ENCODE measurements around the gene DENND1A.

Gene DENND1A

DNA sequence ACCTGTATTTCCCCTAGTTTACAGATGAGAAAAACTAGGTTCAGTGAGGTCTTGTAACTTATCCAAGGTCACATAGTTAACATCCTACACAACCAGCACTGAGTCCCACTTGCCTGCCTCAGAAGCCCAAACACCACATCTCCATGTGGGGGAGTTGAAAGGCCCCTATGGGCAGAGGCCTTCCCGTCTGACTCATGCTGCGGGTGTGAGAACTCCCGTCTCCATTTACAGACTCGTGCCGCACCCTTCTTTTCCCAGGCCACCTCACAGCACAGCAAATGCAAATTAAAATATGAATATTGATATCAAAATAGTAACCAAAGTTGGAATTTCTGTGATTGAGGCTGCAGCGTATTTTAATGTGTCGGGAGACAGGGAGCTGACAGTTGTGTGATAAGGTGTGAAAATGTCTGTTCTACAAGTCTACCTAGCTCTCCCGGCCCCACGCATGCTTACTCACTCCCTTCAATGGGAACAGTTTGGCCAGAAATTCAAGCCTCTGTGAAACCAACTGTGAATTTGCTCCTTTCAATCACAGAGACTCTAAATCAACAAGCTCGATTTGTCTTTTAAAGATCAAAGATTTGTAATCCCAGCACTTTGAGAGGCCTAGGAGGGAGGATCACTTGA lies 483.8 kb downstream of the DENND1A start:
- TF ChIP-seq, protein P1, sequence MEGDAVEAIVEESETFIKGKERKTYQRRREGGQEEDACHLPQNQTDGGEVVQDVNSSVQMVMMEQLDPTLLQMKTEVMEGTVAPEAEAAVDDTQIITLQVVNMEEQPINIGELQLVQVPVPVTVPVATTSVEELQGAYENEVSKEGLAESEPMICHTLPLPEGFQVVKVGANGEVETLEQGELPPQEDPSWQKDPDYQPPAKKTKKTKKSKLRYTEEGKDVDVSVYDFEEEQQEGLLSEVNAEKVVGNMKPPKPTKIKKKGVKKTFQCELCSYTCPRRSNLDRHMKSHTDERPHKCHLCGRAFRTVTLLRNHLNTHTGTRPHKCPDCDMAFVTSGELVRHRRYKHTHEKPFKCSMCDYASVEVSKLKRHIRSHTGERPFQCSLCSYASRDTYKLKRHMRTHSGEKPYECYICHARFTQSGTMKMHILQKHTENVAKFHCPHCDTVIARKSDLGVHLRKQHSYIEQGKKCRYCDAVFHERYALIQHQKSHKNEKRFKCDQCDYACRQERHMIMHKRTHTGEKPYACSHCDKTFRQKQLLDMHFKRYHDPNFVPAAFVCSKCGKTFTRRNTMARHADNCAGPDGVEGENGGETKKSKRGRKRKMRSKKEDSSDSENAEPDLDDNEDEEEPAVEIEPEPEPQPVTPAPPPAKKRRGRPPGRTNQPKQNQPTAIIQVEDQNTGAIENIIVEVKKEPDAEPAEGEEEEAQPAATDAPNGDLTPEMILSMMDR (IDR thresholded peaks at IDR 0.05; ENCODE audit: control insufficient read depth, extremely low read depth, insufficient read depth): no peak
- no peak for DNase-seq (ENCODE audit: low read depth)
- no peak overlapping the region for H3K4me3 ChIP-seq (ENCODE audit: low read depth, low read length)

DNA sequence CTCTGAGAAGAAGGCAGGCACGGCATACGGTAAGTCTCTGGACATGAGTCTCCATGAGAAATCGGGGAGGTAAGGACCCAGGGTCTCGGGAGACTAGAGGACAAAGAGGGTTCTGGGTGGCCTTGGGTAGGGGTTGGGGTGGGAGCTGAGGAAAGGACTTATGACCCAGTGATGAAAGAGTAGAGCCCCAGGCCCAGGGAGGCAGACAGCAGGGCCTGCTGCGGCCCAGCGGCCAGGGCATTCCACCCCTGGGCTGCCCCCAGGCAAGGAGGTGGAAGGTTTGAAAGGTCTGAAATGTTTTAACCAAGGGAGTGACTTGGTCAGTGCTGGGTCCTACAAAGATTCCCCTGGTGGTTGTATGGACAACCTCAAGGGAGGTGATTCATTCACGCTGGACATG lies 484.8 kb downstream of the DENND1A start:
- H3K4me3 ChIP-seq (ENCODE audit: low read depth, low read length): no peak overlapping the region
- TF ChIP-seq, protein P1 (IDR thresholded peaks at IDR 0.05; ENCODE audit: control insufficient read depth, extremely low read depth, insufficient read depth): no peak
- DNase-seq (ENCODE audit: low read depth): no peak

DNA sequence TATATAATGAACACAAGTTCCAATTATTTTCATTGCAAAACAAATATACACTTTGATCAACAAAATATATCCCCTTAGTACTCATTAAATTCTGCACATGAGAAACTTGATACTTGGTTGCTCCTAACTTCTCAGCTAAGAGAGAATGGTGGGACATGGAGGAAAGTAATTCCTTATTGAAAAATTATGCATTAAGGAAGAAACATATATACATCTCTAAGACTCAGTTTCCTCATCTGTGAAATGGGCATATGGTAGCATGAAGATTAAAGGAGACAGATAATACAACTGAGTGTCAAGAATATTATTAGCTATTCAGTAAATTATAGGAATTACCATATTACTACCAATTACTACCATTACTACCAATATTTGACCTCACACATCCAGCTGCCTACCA lies 488.2 kb downstream of the DENND1A start:
- no peak overlapping the region for H3K4me3 ChIP-seq (ENCODE audit: low read depth, low read length)
- TF ChIP-seq, protein P1 (IDR thresholded peaks at IDR 0.05; ENCODE audit: control insufficient read depth, extremely low read depth, insufficient read depth): no peak
- no peak for DNase-seq (ENCODE audit: low read depth)

DNA sequence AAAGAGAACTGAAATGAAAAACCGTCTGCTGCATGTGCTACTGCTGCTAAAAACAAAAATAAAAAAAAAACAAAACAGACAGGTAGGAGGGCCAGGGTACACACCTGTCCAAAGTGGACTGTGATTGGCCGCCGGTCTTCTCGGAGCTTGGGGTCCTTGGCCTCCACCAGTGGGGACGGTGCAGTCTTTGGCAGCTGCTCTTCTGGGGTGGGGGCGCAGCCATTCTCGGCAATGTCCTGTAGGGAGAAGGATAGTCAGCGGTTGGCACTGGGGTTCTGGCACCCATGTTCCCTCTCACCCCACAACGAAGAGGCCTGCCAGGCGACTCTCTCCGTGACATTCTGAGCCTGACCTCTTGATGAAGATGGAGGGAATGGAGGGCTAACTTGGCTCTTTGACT lies 489.7 kb downstream of the DENND1A start:
- DNase-seq (ENCODE audit: low read depth): no peak
- no peak overlapping the region for H3K4me3 ChIP-seq (ENCODE audit: low read depth, low read length)
- TF ChIP-seq, protein P1 (IDR thresholded peaks at IDR 0.05; ENCODE audit: control insufficient read depth, extremely low read depth, insufficient read depth): no peak

DNA sequence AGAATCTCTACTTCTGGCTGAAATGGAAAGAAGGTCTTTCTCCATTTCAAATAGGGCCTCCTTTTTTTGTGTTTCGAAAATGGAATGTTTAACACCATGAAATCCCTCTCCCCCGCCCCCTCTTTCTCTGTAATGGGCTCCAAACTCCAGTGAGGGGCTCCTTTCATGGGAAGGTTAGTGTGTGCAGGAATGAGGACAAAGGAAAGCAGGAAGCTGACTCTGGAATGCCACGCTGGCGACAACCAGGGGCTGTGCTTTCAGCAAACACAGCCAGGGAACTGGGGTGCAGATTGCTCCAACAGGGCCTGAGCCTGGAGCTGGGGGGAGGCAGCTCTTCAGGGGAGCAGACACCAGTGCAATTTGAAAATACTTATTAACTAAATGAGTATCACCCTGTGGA lies 491.1 kb downstream of the DENND1A start:
- no peak for DNase-seq (ENCODE audit: low read depth)
- TF ChIP-seq, protein P1 (IDR thresholded peaks at IDR 0.05; ENCODE audit: control insufficient read depth, extremely low read depth, insufficient read depth): no peak
- H3K4me3 ChIP-seq (ENCODE audit: low read depth, low read length): no peak overlapping the region

DNA sequence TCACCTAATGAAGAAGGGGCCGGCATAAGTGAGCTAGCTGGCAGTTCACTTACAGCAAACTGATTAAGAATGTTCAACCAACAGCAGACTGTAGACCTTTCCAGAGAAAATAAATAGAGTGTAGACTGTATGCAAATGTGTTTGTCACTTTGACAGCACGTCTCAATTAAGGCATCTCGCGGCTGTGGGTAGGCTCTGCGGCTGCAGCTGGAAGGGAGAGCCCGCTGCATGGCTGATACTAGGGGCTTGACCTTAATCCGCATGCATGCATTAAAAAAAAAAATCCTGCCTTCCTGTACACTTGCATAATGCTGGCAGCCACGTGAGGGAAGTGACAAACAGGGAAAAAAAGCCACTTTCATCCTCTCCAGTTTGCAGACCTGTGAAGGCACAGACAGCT lies 491.6 kb downstream of the DENND1A start:
- TF ChIP-seq, protein P1 (IDR thresholded peaks at IDR 0.05; ENCODE audit: control insufficient read depth, extremely low read depth, insufficient read depth): no peak
- DNase-seq (ENCODE audit: low read depth): no peak
- H3K4me3 ChIP-seq (ENCODE audit: low read depth, low read length): no peak overlapping the region

DNA sequence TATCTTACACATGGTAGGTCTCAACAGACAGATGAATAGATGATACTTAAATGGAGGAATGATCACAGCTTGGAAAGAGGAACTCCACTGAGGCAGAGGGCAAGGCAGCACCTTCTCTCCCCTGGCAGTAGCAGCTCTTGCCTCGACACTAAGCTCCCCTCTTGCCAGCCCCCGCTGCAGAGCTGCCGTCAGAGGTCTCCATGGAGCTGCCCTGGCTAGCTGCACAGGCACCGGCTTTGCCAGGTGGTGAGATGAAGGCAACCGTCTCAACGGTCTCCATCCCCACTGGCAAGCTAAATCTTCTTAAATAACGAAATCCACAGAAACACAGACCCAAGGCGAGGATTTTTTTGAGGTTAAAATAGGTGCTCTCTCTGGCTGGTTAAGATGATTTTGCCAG lies 492.7 kb downstream of the DENND1A start:
- H3K4me3 ChIP-seq (ENCODE audit: low read depth, low read length): no peak overlapping the region
- no peak for DNase-seq (ENCODE audit: low read depth)
- TF ChIP-seq, protein P1 (IDR thresholded peaks at IDR 0.05; ENCODE audit: control insufficient read depth, extremely low read depth, insufficient read depth): no peak

All from LNCaP clone FGC (cell line).